GM18519 (cell line): ENCODE results near the gene PRMT5.
"Not testable (repeated sequence)": the region's sequence is repeated elsewhere in the genome, so short reads cannot be mapped to it uniquely, and the experiment has no call there.

Experiments
- ATAC-seq: cut with Tn5 transposase; IDR thresholded peaks from one replicate; pipeline ENCODE4 v1.9.1; 2021; ENCODE audit warnings: mild to moderate bottlenecking, moderate library complexity; ENCODE audit not compliant: unreplicated experiment, low FRiP score

The PRMT5 gene

GRCh38 chr14:22935156-22935555 is 6.0 kb upstream of the PRMT5 start:
- no peak for ATAC-seq

GRCh38 chr14:22932146-22932545 is 3.0 kb upstream of the PRMT5 start:
- ATAC-seq, result no peak

- no peak for ATAC-seq
Measured at GRCh38 chr14:22929961-22930364, 787 bp upstream of the PRMT5 start.

- no peak for ATAC-seq
Measured at GRCh38 chr14:22928237-22929103, 706 bp downstream of the PRMT5 start.

GRCh38 chr14:22926316-22926715 is 2.9 kb downstream of the PRMT5 start:
- ATAC-seq, result no peak

GRCh38 chr14:22925513-22925912 is 3.7 kb downstream of the PRMT5 start:
- no peak for ATAC-seq

- no peak for ATAC-seq
Measured at GRCh38 chr14:22923746-22924145, 5.4 kb downstream of the PRMT5 start.

GRCh38 chr14:22922294-22922693 is 6.9 kb downstream of the PRMT5 start:
- ATAC-seq, result no peak

- ATAC-seq, result no peak
Measured at GRCh38 chr14:22920697-22921096, 8.5 kb downstream of the PRMT5 start.

- ATAC-seq, result no peak
Measured at GRCh38 chr14:22919601-22919921, 9.6 kb downstream of the PRMT5 start.

GRCh38 chr14:22918804-22919600 is 10.2 kb downstream of the PRMT5 start, which contains the start of gene RBM23:
Gene RBM23, minus strand, starts transcription at chr14:22919149.
- peak; percentile 81 for ATAC-seq

GRCh38 chr14:22915886-22916521 is 13.2 kb downstream of the PRMT5 start:
- ATAC-seq, result no peak

- ATAC-seq, result not testable (repeated sequence)
Measured at GRCh38 chr14:22914836-22915235, 14.3 kb downstream of the PRMT5 start.

- no peak for ATAC-seq
Measured at GRCh38 chr14:22910916-22911315, 18.3 kb downstream of the PRMT5 start.

- no peak for ATAC-seq
Measured at GRCh38 chr14:22908601-22909000, 20.6 kb downstream of the PRMT5 start.

- no peak for ATAC-seq
Measured at GRCh38 chr14:22907429-22907828, 21.7 kb downstream of the PRMT5 start.

- no peak for ATAC-seq
Measured at GRCh38 chr14:22906073-22906472, 23.1 kb downstream of the PRMT5 start.

GRCh38 chr14:22905627-22906026 is 23.5 kb downstream of the PRMT5 start:
- no peak for ATAC-seq

GRCh38 chr14:22903742-22904087 is 25.5 kb downstream of the PRMT5 start:
- ATAC-seq, result no peak

GRCh38 chr14:22901799-22902198 is 27.4 kb downstream of the PRMT5 start:
- no peak for ATAC-seq

GRCh38 chr14:22900081-22900799 is 28.9 kb downstream of the PRMT5 start:
- no peak for ATAC-seq
